Measurements from ENCODE around the gene PIBF1.

Gene PIBF1

GRCh38 chr13:73061473-73061872 lies 279.5 kb downstream of the PIBF1 start:
- no peak for DNase-seq

- peak in 1 of 3 experiments; percentile 56 for DNase-seq
These were observed 279.9 kb downstream of the PIBF1 start for GRCh38 chr13:73061876-73062275.

GRCh38 chr13:73062468-73062867 lies 280.5 kb downstream of the PIBF1 start:
- DNase-seq = no peak

- peak in 2 of 3 experiments; percentile 27 to 76 for DNase-seq
These were observed 281.2 kb downstream of the PIBF1 start for GRCh38 chr13:73063166-73063565.

- DNase-seq = peak in 1 of 3 experiments; percentile 42
These were observed 283.1 kb downstream of the PIBF1 start for GRCh38 chr13:73065036-73065435.

- DNase-seq = peak in 2 of 3 experiments; percentile 75 to 95
These were observed 283.9 kb downstream of the PIBF1 start for GRCh38 chr13:73065665-73066340.
